Measurements from ENCODE around the gene ZEB2.

ZEB2 gene

GRCh38 chr2:144481666-144482065 is 38.3 kb downstream of the ZEB2 start:
- no peaks in the 10 kb centered on the region for H3K36me3 ChIP-seq
- DNase-seq, result no peak
- no peak for TF ChIP-seq CTCF (IDR thresholded peaks at IDR 0.05; ENCODE audit: low read depth, low read length)
- H3K4me1 ChIP-seq, result no peaks in the 10 kb centered on the region
- no peaks in the 10 kb centered on the region for H3K27me3 ChIP-seq
- no peaks in the 10 kb centered on the region for H3K9me3 ChIP-seq
- H3K4me3 ChIP-seq (ENCODE audit: low read depth, low read length), result no peak overlapping the region

- no peaks in the 10 kb centered on the region for H3K4me1 ChIP-seq
Observed at GRCh38 chr2:144481109-144481508, 38.8 kb downstream of the ZEB2 start.

GRCh38 chr2:144480285-144480684 is 39.6 kb downstream of the ZEB2 start:
- H3K4me3 ChIP-seq (ENCODE audit: low read depth, low read length), result no peak overlapping the region
- H3K4me1 ChIP-seq, result no peaks in the 10 kb centered on the region
- no peaks in the 10 kb centered on the region for H3K9me3 ChIP-seq
- no peak for DNase-seq
- no peaks in the 10 kb centered on the region for H3K36me3 ChIP-seq
- no peaks in the 10 kb centered on the region for H3K27me3 ChIP-seq
- no peak for TF ChIP-seq CTCF (IDR thresholded peaks at IDR 0.05; ENCODE audit: low read depth, low read length)

More at GRCh38 chr2:144481109-144481508, 38.8 kb downstream of the ZEB2 start:
- Histone ChIP-seq H3K4me3 (ENCODE audit: low read depth, low read length) (no peak overlapping the region), H3K36me3 (no peaks in the 10 kb centered on the region), H3K9me3 (no peaks in the 10 kb centered on the region), H3K27me3 (no peaks in the 10 kb centered on the region)
- TF ChIP-seq CTCF (IDR thresholded peaks at IDR 0.05; ENCODE audit: low read depth, low read length), result no peak
- DNase-seq, result no peak

- H3K4me1 ChIP-seq, result no peaks in the 10 kb centered on the region
Observed at GRCh38 chr2:144479659-144480058, 40.3 kb downstream of the ZEB2 start.

GRCh38 chr2:144479138-144479537 is 40.8 kb downstream of the ZEB2 start:
- no peak for DNase-seq
- no peak for TF ChIP-seq CTCF (IDR thresholded peaks at IDR 0.05; ENCODE audit: low read depth, low read length)
- Histone ChIP-seq H3K9me3 (no peaks in the 10 kb centered on the region), H3K4me1 (no peaks in the 10 kb centered on the region), H3K4me3 (ENCODE audit: low read depth, low read length) (no peak overlapping the region), H3K36me3 (no peaks in the 10 kb centered on the region), H3K27me3 (no peaks in the 10 kb centered on the region)

More at GRCh38 chr2:144479659-144480058, 40.3 kb downstream of the ZEB2 start:
- no peak for DNase-seq
- no peaks in the 10 kb centered on the region for H3K9me3 ChIP-seq
- TF ChIP-seq CTCF (IDR thresholded peaks at IDR 0.05; ENCODE audit: low read depth, low read length), result no peak
- no peaks in the 10 kb centered on the region for H3K36me3 ChIP-seq
- H3K4me3 ChIP-seq (ENCODE audit: low read depth, low read length), result no peak overlapping the region
- H3K27me3 ChIP-seq, result no peaks in the 10 kb centered on the region

GRCh38 chr2:144477957-144478311 is 42.0 kb downstream of the ZEB2 start:
- Histone ChIP-seq H3K4me3 (ENCODE audit: low read depth, low read length) (no peak overlapping the region), H3K4me1 (no peaks in the 10 kb centered on the region), H3K36me3 (no peaks in the 10 kb centered on the region), H3K9me3 (no peaks in the 10 kb centered on the region), H3K27me3 (no peaks in the 10 kb centered on the region)
- no peak for TF ChIP-seq CTCF (IDR thresholded peaks at IDR 0.05; ENCODE audit: low read depth, low read length)
- no peak for DNase-seq
